ENCODE data around the gene PARN.

DNA sequence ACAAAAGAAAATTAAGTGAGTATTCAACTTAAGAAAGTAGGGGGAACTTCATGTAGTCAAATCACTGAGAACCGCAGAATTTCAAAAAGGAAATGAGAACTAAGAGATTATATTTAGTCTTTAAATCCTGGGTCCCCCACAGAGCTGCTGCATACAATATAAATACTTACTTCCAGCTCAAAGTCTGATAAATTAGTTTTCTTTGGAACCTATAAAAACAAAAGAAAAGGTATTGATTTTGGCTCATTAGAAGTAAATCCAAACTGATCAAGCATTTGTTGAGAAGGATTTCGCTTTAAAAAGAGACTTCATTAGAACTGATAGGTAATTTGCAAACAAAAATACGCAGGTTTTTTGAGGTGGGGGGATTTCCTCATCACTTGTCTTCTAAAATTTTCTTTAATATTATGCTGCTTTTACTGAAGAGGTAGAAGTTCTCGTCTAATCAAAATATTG, 21.9 kb downstream of the PARN start:
- TF ChIP-seq, protein P1, sequence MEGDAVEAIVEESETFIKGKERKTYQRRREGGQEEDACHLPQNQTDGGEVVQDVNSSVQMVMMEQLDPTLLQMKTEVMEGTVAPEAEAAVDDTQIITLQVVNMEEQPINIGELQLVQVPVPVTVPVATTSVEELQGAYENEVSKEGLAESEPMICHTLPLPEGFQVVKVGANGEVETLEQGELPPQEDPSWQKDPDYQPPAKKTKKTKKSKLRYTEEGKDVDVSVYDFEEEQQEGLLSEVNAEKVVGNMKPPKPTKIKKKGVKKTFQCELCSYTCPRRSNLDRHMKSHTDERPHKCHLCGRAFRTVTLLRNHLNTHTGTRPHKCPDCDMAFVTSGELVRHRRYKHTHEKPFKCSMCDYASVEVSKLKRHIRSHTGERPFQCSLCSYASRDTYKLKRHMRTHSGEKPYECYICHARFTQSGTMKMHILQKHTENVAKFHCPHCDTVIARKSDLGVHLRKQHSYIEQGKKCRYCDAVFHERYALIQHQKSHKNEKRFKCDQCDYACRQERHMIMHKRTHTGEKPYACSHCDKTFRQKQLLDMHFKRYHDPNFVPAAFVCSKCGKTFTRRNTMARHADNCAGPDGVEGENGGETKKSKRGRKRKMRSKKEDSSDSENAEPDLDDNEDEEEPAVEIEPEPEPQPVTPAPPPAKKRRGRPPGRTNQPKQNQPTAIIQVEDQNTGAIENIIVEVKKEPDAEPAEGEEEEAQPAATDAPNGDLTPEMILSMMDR (IDR thresholded peaks at IDR 0.05; ENCODE audit: low read depth, low read length) = no peak
- TF ChIP-seq, protein P2, sequence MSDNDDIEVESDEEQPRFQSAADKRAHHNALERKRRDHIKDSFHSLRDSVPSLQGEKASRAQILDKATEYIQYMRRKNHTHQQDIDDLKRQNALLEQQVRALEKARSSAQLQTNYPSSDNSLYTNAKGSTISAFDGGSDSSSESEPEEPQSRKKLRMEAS (IDR thresholded peaks at IDR 0.05; ENCODE audit: low read depth, low read length) = no peak
- TF ChIP-seq POLR2A (IDR thresholded peaks at IDR 0.05; ENCODE audit: extremely low read depth, insufficient read length) (no peak), MYC (IDR thresholded peaks at IDR 0.05; ENCODE audit: low read depth, low read length) (no peak)
